HG02588 (cell line): Measurements from ENCODE around the gene LENG8.
"Not testable (repeated sequence)": the region's sequence is repeated elsewhere in the genome, so short reads cannot be mapped to it uniquely, and the experiment has no call there.

ENCODE experiments used
- ATAC-seq: cut with Tn5 transposase; IDR thresholded peaks from one replicate; pipeline ENCODE4 v1.9.1; 2021; ENCODE audit warnings: mild to moderate bottlenecking, moderate library complexity; ENCODE audit not compliant: unreplicated experiment

Gene LENG8

GRCh38 chr19:54478677-54479266 lies 29.8 kb downstream of the LENG8 start:
- ATAC-seq: no peak

DNA sequence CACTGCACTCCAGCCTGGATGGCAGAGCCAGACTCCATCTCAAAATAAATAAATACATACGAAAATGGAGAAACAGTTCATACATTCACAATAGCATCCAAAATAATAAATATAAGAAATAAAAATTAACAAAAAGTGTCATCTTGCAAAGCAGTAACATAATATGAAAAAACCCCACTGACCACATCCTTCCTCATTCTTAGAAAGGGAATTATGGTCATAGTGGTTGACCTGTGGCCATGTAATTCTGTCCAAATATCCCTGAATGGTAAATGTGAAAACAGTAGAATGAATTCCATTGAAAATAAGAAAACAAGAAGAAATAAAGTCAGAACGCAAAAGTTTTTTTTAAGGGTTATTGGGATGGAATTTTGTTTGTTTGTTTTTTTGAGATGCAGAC lies 31.1 kb downstream of the LENG8 start:
- ATAC-seq: no peak

DNA sequence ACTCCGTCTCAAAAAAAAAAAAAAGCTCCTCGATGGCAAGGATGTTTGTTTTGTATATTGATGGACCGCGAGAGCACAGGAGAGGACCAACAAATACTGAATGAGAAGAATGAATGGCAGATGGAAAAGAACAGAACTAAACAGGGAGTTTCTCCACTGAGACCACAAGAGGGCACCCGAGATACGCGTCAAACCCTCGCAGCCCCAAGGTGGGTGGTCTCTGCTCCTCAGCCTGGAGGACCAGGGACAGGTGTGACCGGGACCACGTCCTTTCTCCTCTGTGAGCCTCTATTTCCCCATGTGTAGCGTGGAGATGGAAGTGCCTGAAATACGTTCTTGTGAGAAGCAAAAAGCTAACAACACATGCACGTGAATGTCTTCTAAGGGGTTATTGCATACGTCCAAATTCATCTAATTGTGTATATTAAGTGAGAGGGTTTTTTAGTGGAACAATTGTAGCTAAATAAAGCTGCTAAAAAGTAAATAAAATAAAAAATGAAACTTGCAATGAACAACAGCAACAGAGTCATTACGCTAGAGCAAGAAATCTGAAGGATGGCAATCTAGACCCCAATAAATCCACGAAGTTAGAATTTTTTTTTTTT lies 32.4 kb downstream of the LENG8 start:
- ATAC-seq: no peak

- no peak for ATAC-seq
Observed at GRCh38 chr19:54482889-54483288, 33.9 kb downstream of the LENG8 start.

DNA sequence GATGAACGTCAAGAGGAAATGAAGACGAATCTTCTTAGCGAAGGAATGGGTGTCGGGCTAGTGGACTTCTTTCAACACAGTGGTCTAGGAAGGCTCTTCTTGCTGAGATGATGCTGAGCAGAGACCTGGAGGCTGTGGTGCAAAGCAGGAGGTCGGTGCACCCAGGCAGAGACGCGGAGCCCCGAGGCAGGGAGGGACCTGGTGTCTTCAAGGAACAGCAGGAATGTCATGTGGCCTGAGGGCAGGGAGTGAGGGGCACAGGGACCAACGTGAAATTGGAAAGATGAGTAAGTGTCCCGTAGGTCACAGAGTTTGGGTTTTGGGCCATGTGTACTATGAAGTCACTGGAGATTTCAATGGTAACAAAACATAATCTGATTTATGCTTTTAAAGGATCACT lies 35.5 kb downstream of the LENG8 start:
- no peak for ATAC-seq

GRCh38 chr19:54485851-54486250 lies 36.9 kb downstream of the LENG8 start:
- no peak for ATAC-seq

GRCh38 chr19:54489341-54489740 lies 40.3 kb downstream of the LENG8 start:
- ATAC-seq: no peak

DNA sequence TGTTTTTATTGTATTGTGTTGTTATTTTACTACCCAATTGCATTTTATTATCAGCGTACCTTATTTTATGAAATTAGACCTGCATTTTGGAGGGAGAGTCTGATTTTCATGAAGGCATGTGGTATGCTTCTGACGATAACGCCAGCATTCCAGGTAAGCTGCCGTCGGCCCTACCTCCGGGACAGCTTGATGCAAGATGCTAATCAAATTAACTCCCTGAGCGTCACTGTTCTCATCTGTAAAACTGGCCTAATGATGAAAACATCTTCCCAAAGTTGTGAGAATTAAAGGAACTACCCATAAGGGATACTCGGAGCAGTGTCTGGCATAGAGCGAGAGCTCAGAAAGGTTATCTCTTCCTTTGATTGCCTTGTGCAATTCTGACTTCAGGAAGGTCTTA lies 40.8 kb downstream of the LENG8 start:
- no peak for ATAC-seq

DNA sequence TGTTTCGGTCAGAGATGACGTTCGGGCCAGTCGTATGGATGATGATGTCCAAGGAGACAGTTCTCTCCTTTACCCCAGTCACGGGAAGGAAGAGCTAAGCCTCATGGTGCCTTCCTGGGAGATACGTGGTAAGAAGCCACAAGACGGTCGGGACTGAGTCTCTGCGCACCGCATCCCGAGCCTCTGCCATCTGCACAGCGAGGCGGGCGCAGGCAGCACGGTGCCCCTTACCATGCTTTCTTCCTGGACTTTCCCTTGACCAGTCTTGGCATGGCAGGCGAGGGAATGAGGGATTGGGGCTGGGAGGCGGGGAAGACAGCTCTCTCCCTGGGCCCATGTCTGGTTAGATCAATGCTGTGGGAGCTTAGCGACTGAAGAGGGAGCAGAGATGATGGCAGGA lies 43.6 kb downstream of the LENG8 start:
- ATAC-seq: no peak

DNA sequence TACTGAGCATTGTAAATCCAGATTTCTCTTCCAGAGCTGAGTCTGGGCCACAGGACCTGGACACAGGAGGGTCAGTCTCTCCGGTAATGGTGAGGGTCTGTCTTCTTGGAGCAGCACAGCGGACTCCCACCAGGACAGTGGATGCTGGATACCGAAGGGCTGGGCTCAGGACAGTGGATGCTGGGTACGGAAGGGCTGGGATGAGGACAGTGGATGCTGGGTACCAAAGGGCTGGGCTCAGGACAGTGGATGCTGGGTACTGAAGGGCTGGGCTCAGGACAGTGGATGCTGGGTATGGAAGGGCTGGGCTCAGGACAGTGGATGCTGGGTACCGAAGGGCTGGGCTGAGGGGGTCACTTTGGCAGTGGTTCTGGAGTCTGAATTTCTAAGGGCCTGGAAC lies 44.1 kb downstream of the LENG8 start:
- not testable (repeated sequence) for ATAC-seq

GRCh38 chr19:54493967-54494585 lies 45.1 kb downstream of the LENG8 start:
- no peak for ATAC-seq

DNA sequence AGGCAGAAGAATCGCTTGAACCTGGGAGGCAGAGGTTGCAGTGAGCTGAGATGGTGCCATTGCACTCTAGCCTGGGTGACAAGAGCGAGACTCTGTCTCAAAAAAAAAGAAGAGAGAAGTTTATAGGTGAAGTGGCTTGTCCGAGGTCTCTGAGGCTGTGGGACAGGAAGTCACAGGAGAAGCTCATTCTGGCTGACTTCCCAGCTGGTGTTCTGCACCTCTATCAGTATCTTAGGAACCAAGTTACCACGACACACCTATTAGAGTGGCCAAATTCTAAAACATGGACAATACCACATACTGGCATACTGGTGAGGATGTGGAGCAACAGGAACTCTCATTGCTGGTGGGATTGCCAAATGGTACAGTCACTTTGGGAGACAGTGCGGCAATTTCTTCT lies 46.3 kb downstream of the LENG8 start:
- ATAC-seq: not testable (repeated sequence)

- ATAC-seq: not testable (repeated sequence)
Observed at GRCh38 chr19:54497747-54498450, 48.9 kb downstream of the LENG8 start.

DNA sequence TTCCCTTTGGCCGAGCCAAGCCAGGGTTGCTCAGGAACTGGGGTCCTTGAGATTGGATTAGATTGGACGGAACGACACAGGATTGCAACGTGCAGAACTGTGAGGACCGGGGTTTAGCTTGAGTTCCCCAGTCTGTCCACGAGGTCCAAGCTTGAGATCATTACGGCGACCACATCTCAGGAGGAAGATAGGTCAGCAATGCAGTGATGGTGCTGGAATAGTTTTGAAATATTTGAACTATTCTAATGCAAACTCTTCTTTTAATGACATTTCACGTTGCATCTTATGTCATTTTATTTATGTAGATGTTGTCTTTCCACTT lies 49.4 kb downstream of the LENG8 start:
- not testable (repeated sequence) for ATAC-seq

DNA sequence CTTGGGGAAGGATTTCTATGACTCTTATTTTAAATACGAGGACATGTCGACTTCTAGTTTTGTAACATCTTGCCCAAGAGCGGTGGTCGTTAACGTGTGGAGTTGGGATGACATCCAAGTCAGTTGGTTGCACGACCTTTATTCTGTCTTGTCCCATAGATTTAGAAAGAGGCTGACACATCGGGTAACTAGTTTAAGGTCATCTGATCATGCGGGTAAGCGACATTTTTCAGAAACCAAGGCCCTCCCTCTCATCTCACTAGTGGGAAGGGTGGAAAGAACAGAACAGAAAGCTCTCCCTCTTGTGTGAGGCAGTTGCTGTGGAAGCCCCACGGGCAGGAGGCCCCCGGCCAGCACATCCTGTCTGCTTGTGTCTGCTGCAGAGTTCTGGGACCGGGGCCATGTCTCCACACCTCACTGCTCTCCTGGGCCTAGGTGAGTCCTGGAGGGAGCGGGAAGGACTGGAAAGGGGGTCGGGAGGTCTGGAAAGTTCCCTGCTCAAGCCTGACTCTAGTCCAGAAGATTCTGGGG lies 53.6 kb downstream of the LENG8 start, which contains the start of gene LAIR2:
Gene LAIR2 (plus strand): TSS at position 314 of the 531 bp plus-strand sequence. CDS start 88 bp downstream, at position 402.
- no peak for ATAC-seq

- ATAC-seq: not testable (repeated sequence)
Observed at GRCh38 chr19:54505542-54505941, 56.5 kb downstream of the LENG8 start.

GRCh38 chr19:54506079-54506478 lies 57.1 kb downstream of the LENG8 start:
- ATAC-seq: no peak

- ATAC-seq: not testable (repeated sequence)
Observed at GRCh38 chr19:54507038-54507717, 58.2 kb downstream of the LENG8 start.

GRCh38 chr19:54507824-54508223 lies 58.8 kb downstream of the LENG8 start:
- ATAC-seq: no peak

DNA sequence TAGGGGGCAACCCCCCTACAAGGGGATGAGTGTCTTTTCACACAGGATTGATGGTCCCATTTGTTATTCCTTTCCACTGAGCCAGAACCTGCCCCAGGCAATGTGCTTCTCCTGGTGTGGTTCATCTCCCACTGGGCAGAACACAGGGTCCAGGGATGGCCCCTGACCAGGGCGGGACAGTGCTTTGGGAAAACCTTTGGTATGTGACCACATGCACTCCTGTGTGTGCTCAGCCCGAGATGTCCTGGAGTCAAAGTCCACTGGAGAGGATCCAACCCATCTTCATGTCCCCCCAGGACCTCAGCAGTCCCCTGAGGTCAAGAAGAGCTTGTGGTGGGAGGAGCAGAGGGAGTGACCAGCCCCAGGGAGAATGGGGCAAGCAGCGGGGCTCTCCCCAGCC lies 59.5 kb downstream of the LENG8 start:
- ATAC-seq: not testable (repeated sequence)
